Femur (tissue), 1 donor: ENCODE data around the gene MAGI1.
"Not testable (repeated sequence)": the region's sequence is repeated elsewhere in the genome, so short reads cannot be mapped to it uniquely, and the experiment has no call there.

Experiments used
- DNase-seq: peaks from one replicate; pipeline ENCODE4 v3.0.0-alpha.2; 2017

MAGI1 gene

DNA sequence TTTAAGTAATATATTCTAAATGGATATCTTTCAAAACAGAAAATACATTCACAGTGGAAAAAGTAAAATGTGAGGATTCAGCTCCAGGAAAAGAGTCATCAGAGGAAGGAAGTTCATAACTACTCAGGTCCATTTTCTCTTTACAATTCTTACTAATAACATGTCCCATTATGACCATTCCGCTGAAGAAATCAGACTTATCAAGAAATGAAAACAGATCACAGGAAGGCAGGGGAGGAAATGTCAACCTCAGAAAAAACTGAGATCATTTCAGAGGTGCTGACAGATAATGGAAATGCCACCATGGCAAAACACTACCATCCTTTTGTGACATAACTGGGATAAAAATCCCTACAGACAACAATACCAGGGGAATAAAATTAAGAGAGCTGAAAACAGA is 139.5 kb downstream of the MAGI1 start:
- DNase-seq = no peak

DNA sequence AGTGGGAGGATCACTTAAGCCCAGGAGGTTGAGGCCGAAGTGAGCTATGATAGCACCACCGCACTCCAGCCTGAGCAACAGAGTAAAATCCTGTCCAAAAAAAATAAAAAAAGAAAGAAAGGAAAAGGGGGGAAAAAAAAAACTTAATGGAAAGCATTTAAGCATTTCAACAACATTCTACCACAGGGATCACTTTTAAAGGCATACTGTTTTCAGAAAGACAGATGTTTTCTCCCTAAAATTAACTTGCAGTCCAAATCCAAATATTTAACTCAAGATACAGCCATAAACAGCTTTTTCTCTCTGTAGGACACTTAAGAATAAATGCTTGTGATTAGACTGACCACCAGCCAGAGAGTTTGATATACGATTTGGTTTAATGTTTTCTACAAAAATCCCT is 141.0 kb downstream of the MAGI1 start:
- no peak for DNase-seq

DNA sequence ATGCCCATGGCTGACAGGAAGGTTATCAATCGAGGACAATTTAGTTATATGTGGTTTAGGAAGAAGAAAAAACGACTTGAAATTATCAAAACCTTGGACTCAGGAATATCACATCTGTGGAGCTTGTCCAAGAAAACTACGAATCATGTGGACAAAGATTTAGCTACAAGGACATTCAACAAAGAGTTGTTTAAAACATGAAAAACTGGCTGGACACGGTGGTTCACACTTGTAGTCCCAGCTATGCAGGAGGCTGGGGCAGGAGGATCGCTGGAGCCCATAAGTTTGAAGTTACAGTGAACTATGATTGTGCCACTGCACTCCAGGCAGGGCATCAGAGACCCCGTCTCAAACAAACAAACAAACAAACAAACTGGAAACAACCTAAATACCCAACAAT is 142.4 kb downstream of the MAGI1 start:
- no peak for DNase-seq

DNA sequence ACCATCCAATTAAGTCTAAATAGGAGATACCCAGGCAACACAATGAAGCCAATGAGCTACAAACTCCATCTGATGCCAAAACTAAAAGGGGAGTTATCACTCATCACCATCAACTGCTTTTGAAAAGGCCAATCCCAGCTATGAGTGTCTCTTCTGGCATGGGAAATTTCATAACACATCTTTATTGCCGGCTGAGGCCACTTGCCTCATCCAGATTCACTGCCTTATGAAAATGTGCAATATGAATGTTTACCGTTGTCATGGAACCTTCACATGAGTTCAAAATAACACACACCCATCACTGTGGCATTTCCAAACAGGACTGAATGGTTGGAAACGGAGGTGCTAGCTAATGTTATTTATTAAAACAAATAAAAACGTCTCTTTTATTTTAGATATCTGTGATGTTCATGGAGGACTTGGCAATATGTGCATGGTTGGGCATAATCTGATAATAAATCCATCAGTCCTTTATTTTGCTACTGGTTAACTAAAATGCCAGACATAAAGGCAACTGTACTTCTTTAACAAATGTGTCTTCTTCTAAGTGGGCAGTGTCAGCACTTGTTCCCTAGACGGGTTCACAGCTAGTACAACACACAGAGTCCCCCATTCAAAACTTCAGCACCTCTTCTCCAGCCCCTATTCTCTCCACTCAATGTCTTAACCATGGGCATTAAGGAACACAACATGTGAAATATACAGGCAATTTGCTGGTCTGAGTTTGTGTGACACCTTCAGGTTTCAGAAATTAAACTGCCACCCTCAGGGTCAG is 143.9 kb downstream of the MAGI1 start:
- DNase-seq = no peak

DNA sequence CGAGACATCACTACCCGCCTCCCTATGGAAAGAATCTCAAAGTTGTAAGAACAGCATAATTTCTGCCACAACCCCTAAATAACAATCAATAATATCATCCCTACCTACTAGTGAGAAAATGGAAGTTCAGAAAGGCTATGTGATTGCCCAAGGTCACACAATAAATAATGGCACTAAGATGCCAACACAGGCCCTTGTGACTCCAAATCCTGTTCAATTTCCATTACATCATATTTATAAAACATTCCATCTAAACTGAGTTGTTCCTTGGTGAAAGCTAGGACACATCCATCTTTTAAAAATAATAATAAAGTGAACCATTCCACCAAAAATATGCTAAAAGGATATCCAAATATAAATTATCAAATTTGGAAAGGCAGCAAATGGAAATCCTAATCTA is 144.6 kb downstream of the MAGI1 start:
- no peak for DNase-seq

DNA sequence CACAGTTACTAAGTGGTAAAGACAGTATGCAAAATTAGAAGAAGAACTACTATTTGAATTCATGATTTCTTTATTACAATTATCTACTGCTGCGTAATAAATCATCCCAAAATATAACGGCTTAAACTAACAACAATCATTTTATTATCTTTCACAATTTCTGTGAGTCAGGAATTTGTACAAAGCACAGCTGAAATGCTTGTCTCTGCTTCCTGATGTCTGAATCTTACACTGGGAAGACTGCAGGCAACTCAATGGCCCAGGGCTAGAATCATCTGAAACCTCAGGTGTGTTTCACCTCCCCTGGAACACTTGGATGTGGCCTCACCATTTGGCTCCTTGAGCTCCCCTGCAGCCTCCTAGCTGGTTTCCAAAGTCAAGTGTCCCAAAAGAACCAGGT is 145.1 kb downstream of the MAGI1 start:
- no peak for DNase-seq

DNA sequence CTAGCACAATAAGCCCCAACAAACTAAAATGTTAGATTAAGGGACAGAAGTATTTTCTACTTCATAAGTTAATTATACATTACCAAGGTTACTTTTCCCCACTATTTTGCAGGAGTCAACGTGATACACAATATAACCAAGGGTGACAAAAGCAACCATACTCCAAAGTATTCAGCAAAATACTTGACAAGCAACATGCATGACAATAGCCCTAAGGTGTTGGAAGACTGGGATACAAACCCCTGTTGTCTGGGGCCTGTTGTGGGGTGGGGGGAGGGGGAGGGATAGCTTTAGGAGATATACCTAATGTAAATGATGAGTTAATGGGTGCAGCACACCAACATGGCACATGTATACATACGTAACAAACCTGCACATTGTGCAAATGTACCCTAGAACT is 147.2 kb downstream of the MAGI1 start:
- not testable (repeated sequence) for DNase-seq

DNA sequence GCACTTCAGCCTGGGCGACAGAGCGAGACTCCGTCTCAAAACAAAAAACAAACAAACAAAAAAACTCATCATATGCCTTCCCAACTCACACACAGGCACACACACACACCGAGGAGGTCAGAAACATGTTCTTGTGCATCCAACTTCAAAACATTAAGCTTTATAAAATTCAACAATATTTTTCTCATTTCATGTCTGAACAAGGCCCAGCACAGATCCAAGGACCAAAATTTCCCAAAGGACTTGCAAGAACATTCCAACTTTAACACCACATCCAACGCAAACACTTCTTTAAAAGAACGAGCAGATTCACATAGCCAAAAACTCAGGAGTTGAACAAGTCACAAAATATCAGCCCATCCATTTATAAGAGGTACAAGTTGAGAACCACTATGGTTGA is 148.4 kb downstream of the MAGI1 start:
- DNase-seq = no peak

DNA sequence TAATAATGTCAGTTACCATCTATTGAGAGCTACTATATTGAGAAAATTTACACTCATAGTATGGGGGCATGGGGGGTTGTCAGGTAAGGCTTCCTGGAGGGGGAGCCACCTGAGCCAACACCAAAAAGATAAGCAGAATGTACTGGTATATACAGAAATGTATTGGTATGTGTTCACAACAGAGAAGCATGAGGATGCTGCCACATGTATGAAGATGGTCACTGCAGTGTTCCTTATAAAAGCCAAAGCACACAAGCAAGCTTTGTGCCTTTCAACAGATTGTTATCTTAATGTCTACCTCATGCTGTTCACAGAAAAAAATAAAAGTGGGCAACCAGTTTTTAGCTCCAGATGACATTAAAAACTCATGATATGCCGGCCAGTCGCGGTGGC is 149.0 kb downstream of the MAGI1 start:
- DNase-seq = no peak

DNA sequence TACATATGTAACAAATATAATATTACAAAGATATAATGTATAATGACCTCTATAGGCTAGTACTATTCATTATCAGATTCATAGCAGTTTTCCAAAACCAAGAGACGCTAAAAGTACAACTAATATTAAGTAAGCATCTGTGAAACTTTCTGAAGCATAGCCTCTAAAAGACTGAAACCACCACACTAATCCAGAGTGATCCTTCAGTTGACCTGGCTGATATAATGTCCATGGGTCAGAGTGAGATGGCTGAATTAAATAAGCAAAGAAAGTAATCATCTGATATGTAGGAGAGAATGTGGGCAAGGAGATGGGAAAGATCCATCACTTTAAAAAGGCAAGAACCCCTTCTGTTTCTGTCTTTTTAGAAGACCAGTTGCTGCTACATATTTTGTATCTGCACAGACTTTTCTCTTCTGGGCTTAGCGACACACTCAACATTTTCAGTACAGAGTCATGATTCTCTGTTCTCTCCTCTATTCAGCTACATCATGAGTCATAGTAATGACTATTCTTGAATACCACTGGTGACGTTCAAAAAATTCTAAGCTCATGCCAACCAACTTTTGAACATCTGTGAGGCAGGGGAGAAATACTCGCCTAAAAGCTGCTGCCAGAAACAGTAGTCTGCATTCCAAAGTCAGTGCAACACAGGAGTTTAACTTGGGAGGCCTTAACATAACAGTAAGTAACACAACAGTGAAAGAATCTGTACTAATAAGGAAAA is 149.6 kb downstream of the MAGI1 start:
- peak; percentile 27 for DNase-seq

DNA sequence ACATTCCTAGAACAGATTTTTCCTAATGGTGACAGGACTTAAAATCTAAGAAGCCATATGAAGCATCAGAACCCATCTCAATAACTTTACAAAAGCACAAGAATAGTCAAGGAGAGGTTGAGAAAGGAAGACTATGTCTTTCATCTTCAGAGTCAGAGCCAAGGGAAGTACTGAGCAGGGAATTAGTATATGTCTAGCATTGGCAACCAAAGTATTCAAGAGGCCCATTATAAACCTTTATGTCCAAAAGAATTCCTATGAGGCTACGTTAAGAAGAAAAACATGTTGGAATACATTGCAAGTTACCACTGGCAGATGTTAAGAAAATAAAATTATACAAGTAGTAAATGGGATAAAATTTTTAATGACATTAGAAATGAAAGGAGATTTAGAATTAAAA is 150.5 kb downstream of the MAGI1 start:
- DNase-seq = no peak

DNA sequence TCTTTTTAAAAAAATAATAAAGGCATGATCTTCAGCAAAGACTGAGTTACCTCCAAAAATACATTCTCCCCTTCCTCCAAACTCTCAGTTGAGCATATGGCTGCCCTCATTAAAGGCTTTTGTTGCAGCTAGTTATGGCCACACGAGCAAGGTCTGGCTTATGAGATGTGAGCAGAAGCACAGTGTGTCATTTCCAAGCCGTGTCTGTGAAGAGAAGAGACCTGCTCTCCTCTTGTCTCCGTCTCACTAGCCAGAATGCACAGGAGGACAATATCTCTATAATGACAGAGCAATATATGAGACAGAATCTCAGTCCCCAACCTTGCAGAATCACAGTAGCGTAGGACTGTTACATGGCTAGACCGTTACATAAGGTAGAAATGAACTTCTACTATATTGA is 152.3 kb downstream of the MAGI1 start:
- DNase-seq = no peak

DNA sequence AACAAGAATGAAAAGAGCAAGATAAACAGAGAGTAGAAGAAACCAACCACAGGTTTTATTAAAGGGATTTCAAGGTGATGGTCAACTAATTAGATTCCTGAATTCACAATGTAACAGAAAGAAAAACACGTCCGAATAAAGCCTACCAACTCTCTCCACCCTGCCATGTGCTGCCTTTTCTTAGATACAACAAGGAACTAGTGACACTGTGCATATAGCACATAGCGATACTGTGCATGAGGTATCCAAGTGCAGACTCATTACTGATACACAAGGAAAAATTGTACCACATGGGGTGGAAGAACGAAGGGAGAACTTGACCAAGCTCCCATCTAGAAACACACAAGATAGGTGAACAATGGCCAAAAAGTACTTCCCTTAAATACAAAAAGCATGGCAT is 154.6 kb downstream of the MAGI1 start:
- DNase-seq = no peak

DNA sequence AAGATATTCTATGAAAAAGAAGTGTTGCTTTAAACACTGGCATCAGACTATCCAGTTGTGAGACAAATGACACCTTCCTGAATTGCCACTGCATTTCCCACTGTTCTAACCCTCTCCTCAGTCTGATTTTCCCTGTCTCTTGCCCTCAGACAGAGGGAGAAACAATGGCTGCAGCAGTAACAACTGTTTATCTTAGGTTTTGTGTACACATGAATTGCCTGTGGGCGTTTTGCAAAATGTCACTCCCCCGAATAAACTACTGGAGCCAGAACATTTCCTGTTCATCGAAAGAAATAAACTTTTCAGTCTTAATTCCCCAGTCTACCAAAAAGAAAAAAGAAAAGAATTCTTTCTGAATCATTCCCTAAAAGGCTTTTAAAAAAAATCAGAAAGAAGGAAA is 155.1 kb downstream of the MAGI1 start:
- no peak for DNase-seq

DNA sequence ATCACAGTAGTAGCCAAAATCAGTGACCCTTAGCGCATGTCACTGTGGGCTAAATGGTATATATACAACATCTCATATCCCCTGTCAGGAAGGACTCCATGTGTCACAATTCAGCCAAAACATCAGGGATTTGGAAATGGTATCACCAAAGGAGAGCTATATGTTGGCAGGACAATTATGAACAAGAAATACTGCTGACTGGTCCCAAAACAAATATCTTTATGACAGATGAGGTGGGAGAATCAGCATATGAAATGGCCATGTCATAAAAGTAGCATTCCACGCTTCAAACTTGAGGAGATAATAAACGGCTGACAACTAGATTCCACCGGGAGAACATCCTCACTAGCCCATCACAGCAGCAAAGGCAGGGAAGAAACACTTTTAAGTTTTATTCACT is 158.4 kb downstream of the MAGI1 start:
- DNase-seq = no peak

DNA sequence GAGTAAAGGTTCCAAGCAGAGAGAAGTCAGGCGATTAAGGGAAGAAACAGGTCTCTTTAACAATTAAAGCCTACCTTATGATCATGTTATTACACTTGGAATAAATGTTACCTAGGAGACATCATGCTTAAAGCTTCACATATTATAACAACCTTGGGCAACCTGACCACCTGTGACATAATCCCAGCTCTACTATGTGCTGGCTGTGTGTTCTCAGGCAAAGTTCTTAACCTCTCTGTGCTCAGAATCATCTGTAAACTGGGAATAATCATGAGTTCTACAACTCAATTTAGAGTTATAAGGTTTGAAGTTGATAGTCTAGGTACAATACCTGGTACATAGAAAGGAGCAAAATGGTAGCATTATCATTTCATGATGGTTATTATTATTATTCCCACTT is 159.3 kb downstream of the MAGI1 start:
- DNase-seq = no peak

DNA sequence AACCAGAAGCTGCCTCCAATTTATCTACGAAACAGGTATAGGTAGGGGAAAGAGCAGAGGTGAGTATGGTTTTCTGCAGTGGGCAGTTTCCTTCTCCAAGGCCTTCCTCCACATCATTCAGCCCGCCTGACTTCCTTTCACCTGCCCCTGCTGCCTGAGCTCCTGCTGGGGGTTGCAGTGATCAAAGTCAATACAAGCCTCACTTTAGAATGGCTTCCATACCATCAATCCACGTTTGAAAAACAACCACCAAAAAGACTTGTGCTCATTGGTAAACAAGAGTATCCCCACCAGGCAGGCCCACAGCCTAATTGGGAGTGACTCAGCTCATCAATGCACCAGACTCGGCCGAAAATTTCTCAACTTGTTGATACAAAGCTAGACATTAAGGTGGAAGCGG is 159.9 kb downstream of the MAGI1 start:
- no peak for DNase-seq

DNA sequence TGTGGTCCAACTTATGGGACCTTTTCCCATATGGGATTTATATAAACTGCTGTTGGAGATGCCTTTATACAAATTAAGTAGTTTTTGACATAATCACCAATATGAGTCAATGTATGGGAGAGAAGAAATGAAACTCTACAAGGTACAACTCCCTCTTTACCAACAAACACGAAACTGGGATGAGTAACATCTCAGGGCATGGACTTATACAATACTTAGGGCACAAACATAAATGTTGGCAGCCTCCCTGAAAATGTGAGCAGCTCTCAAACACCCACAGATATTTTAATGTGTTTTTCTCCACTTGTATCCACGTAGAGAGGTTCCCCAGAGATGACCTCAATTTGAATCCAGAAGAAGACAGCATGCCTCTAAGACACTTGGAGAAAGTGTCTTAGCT is 161.6 kb downstream of the MAGI1 start:
- DNase-seq = no peak

DNA sequence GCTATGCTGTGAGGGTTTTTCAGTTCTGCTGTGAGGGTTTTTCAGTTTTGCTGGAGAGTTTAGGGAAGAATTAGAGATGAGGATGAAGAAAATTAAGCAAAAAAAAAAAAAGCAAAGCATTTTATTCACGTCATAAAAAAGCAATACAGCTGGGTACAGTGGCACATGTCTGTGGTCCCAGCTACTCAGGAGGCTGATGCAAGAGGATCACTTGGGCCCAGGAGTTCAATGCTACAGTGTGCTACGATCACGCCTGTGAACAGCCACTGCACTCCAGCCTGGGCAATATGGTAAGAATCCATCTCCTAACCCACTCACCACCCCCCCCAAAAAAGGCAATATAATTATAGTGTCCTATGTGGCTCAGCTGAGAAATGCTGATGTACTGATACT is 162.7 kb downstream of the MAGI1 start:
- DNase-seq = no peak

DNA sequence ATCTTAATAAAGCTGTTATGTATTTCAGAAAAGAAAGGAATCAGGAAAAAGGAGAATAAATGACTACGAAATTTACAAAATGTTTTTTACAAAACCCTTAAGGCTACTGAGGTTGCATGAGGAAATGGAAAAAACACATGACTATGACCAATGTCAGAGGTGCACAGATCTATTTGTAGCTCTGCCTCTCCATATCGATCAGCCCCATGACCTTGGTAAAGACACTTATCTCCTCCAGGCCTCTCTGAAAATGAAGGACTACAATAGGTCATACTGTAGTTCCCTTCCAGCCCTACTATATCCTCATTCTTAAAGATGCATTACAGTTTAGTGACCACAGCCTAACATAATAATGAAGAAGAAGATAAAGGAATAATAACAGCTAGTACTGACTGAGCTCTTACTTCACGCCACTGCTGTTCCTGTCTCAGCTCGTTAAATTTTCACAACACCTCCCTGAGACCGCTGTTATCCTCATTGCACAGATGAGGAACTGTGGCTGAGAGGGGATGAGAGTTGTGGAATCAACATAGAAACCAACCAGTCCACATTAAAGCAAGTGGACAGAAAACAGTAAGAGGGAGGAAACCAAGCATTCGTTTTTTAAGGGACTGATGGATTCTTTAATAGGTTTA is 163.2 kb downstream of the MAGI1 start:
- DNase-seq = no peak

DNA sequence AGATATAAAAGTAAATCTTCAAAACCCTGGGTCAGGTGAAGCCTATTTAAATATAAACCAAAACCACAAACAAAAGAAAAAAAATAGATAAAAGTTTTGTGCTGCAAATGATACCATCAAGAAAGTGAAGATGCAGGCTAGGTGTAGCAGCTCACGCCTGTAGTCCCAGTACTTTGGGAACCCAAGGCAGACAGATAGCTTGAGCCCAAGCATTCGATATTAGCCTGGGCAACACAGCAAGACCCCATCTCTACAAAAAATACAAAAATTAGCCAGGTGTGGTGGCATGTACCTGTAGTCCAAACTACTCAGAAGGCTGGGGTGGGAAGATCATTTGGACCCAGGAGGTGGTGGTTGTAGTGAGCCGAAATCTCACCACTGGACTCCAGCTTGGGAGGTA is 164.8 kb downstream of the MAGI1 start:
- no peak for DNase-seq

DNA sequence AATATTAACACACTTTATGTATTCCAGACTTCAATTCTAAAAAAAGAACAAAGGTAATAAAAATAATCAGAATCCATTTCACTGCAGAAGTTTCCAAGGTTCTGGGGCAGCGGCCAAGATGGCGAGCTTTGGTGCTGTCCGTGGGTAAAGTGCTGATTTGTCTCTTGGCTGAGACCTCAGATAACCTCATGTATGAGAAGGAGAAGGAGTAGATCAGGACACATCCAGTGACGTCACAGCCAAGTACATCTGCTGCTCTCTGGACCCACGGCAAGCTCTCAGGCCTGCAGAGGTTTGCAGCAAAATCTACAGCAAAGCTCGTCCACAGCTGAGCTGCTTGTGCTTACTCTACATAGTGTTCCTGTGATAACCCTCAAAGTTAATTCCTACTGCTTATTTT is 165.7 kb downstream of the MAGI1 start:
- peak; percentile 35 for DNase-seq

DNA sequence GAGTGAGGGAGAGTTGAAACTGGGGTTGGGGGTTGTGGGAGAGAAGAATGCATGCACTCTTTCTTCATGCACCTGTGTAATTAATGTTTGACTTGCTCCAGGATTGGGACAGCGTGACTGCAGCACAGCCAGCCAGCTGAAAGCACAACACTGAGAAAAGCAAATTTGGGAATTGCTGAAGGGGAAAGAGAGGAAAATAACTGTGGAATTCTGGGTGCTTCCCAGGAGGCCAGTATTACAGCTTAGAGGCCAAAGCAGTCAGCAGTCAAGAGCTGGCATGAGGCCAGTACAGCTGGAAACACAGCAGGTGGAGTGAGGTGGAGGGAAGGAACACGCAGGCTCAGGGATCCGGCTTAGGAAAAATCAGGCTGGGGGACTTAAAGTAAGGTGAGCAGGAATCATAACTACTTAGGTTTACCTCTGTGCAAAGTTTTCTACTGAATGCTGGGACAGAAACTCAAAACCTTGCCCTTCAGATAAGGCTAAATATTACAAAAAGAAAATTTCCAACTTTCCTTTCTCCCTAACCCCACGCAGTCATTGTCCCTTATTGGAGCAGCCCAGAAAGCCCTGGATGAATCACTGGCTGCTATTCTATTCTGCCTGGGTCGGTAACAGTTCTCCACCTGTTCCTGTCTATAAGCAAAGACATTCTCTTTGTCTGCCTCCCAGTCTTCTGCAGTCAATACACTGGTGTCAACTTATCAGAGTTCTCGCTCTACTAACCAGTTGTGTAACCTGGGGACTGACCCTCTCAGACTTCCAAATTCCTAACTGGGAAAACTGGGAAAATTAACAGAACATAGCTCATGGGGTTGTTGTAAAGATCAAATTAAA is 167.2 kb downstream of the MAGI1 start:
- peak; percentile 70 for DNase-seq
